ENCODE measurements around the gene MBTD1. TPM values are rescaled to one million over a fixed set of nuclear protein-coding genes. Genes with fewer than 3 reads are reported as not detected.

MBTD1 gene
- total and polyA plus RNA-seq, 9 of the 15 experiments (the other 6 are each of a cell fraction or from before 2014, with no cell fraction given): 2.1 to 26.3 (median 13.3) TPM

DNA sequence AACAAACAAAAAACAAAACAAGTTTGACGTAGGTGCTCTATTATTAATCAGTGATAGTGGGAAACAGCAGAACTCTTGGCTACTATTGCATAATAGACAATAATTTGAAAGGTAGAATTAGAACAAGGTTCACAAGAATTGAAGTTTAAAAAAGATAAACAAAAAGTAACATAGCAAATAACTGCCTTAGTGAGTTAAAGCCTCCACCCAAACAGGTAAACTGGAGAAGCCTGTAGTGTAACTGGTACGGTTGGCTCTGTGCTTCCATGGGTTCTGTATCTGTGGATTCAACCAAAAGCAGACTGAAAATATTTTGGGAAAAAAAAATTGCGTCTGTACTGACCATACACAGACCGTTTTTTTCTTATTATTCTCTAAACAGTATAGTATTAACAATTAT, 38.5 kb downstream of the MBTD1 start:
- H3K79me2 ChIP-seq (ENCODE audit: control insufficient read depth, insufficient read depth, low read length): peaks cover 9% of the 10 kb centered on the region; the same call in 2 of the 3 replicates
- BruUV-seq (replicated peaks): no TSS peak
- H2AFZ ChIP-seq (ENCODE audit: low read depth, low read length): no peak overlapping the region
- no peak for TF ChIP-seq CEBPG (CRISPR knock-in tag; IDR thresholded peaks at IDR 0.05)
- TF ChIP-seq CEBPG (tag; conservative IDR thresholded peaks at IDR 0.05 in 1 of 2, IDR thresholded peaks at IDR 0.05 in 1 of 2): peak in 1 of 2 experiments; percentile 30; a peak in 1 of 4 replicates
- TF ChIP-seq MXD1 (CRISPR knock-in tag; IDR thresholded peaks at IDR 0.05; ENCODE audit: borderline replicate concordance, poor library complexity, severe bottlenecking): no peak
- TF ChIP-seq, protein P1, sequence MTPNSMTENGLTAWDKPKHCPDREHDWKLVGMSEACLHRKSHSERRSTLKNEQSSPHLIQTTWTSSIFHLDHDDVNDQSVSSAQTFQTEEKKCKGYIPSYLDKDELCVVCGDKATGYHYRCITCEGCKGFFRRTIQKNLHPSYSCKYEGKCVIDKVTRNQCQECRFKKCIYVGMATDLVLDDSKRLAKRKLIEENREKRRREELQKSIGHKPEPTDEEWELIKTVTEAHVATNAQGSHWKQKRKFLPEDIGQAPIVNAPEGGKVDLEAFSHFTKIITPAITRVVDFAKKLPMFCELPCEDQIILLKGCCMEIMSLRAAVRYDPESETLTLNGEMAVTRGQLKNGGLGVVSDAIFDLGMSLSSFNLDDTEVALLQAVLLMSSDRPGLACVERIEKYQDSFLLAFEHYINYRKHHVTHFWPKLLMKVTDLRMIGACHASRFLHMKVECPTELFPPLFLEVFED (CRISPR knock-in tag; conservative IDR thresholded peaks at IDR 0.05): no peak
- no peak for TF ChIP-seq ZNF696 (CRISPR knock-in tag; conservative IDR thresholded peaks at IDR 0.05)
- FAIRE-seq (no peak), DNase-seq (ENCODE audit: extremely low read depth in 1 of 4, low spot score in 3 of 4) (no peak), ATAC-seq (no peak)
- 81% methylated on average over 4 of the region's 4 CpGs for WGBS (ENCODE audit: insufficient coverage, low coverage, missing lambda C conversion rate)
- CTCF ChIA-PET (ENCODE audit: low intra/inter-chr PET ratio): no interaction called here
- no peak overlapping the region for H3K4me3 ChIP-seq
- H3K9ac ChIP-seq (ENCODE audit: insufficient read depth in 1 of 2, low read depth in 2 of 2, low read length in 2 of 2): no peak overlapping the region
- POLR2A ChIA-PET: interaction anchor here (0.8 to 1.0 kb wide), 2 partner anchors 9 to 23 kb away, joined by 3 read pairs; no protein-coding TSS in a partner anchor
- peaks cover 79% of the 10 kb centered on the region; the same call in 2 of the 3 replicates for H3K36me3 ChIP-seq (ENCODE audit: control insufficient read depth, insufficient read depth, low read length)
- H3K9me3 ChIP-seq (replicated peaks; ENCODE audit: control insufficient read depth, insufficient read depth, low read depth, low read length): no peaks in the 10 kb centered on the region
- no peak overlapping the region for H3K27ac ChIP-seq (ENCODE audit: extremely low read depth, low read depth, low read length)
- H3K27me3 ChIP-seq (ENCODE audit: control insufficient read depth in 2 of 2, insufficient read depth in 2 of 2, low read length in 2 of 2): no peaks in the 10 kb centered on the region
- no peaks in the 10 kb centered on the region for H3K4me1 ChIP-seq (replicated peaks in 1 of 2; ENCODE audit: control insufficient read depth in 2 of 2, insufficient read depth in 2 of 2, low read length in 2 of 2)
- no peaks in the 10 kb centered on the region for H4K20me1 ChIP-seq (replicated peaks; ENCODE audit: control insufficient read depth, insufficient read depth, low read length)
- intact Hi-C loops (cut with micrococcal nuclease) (no loop called here), in situ Hi-C loops (cut with MboI) (no loop called here)
- no peak overlapping the region for H3K4me2 ChIP-seq (ENCODE audit: insufficient read depth, low read length)
- peaks cover 3% of the 10 kb centered on the region for H3K9me1 ChIP-seq (ENCODE audit: control insufficient read depth, insufficient read depth, low read length)
